ENCODE measurements around the gene COL4A5.
"Not testable (repeated sequence)": the region's sequence is repeated elsewhere in the genome, so short reads cannot be mapped to it uniquely, and the experiment has no call there.

The COL4A5 gene

DNA sequence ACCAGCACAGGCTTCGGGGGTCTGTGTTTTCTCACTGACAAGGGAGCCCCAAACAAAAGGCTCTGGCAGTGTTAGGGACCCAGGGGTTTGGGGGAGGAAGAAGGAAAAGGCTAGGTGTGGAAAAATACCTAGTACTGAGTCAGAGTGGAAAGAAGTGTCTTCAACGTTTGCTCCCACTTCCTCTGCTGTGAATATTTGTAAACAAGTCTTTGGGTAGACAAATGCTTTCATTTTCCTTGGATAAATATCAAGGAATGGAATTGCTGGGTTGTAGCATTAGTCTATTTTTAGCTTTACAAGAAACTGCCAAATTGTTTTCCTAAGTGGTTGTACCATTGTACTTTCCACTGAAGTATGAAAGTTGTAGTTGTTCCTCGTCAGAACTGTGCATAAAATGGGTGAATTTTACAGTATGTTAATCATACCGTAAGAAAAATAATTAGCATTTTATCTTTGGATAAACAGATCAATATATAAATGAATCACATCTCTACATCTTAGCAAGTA, 17.4 kb downstream of the COL4A5 start:
- no peak for DNase-seq (ENCODE audit: low spot score)

DNA sequence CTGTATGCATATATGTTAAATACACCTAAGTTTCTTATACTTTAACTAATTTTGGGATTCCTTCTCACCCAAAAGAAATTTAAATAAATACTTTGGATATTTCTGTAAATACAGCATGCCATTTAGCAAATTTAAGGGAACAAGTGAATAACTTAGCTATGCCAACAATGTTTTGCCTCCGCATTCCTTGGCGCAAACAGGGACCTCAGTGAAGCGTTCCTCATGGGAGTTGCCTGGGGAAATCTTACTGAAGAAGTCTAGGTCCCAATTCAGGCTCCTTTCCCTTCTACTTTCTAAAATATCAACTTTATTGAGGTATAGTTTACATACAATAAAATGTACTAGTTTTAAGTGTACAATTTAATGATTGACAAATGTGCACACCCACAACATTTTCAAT, 25.0 kb downstream of the COL4A5 start:
- DNase-seq (ENCODE audit: low spot score), result no peak

DNA sequence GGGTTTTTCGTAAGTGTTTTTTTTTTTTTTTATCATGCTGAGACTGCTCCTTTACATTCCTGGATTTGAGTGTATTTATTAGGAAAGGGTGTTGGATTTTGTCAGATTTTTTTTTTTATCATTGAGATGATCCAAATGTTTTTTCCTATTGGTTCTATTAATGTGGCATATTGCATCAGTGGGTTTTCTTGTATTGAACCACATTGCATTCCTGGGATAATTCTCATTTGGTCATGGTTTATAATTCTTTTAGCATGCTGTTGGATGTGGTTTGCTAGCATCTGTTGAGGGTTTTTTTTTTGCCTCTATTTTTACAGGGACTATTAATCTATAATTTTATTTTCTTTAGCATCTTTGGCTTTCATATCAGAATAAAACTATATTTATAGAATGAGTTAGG, 28.8 kb downstream of the COL4A5 start:
- no peak for DNase-seq (ENCODE audit: low spot score)

DNA sequence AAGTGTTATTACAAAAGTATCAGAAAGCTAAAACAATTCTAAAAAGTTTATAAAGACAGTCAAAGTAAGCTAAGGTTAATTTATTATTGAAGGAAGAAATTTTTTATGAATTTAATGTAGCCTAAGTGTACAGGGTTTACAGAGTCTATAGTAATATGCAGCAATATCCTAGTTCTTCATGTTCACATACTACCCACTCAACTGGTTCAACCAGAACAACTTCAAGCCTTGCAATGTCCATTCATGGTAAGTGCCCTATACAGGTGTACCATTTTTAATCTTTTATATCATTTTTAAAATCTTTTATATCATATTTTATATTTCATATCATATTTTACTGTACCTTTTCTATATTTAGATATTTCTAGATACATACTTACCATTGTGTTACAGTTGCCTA, 34.3 kb downstream of the COL4A5 start:
- no peak for DNase-seq (ENCODE audit: low spot score)

DNA sequence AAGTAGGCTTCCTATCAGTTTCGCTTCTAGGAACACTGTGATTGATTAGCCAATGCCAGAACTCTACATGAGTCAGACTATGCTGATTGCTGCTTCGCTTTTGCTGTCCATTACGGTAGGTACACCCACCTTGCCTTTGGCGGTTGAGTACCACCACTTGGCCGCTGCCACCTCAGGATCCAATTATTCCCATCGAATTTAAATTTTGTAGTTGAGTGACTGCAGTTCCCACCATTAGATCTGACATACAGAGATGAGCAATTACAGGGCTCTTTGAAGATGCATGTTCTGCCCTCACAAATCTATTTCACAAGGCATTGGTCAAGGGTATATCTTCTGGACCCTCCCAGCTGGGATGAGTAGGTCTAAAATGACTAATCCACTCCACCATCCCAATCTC, 41.9 kb downstream of the COL4A5 start:
- not testable (repeated sequence) for DNase-seq (ENCODE audit: low spot score)

DNA sequence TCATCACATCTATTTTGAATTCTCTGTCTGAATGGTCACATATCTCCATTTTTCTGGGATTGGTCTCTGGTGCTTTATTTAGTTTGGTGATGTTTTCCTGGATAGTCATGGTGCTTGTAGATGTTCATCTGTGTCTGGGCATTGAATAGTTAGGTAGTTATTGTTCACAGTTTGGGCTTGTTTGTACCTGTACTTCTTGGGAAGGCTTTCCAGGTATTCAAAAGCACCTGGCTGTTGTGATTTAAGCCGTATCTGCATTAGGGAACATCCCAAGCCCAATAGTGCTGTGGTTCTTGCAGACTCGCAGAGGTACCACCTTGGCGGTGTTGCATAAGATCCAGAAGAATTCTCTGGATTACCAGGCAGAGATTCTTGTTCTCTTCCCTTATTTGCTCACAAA, 44.6 kb downstream of the COL4A5 start:
- no peak for DNase-seq (ENCODE audit: low spot score)

DNA sequence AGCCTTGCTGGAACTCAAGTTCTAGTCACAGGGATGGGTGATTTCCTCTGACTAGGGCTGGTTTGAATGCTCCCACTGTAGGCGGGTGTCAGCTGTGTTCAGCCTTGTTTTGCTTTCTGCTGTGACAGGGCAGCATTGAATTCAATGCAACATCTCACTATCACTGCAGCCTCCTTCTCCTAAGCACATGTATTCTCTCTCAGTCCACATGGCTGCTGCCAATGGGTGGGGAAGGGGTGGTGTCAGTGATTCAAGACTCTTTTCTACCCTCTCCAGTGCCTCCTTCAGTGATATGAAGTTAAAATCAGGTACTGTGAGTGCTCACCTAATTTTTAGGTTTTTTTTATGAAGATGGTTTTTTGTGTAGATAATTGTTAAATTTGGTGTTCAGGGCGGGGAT, 46.3 kb downstream of the COL4A5 start:
- no peak for DNase-seq (ENCODE audit: low spot score)

DNA sequence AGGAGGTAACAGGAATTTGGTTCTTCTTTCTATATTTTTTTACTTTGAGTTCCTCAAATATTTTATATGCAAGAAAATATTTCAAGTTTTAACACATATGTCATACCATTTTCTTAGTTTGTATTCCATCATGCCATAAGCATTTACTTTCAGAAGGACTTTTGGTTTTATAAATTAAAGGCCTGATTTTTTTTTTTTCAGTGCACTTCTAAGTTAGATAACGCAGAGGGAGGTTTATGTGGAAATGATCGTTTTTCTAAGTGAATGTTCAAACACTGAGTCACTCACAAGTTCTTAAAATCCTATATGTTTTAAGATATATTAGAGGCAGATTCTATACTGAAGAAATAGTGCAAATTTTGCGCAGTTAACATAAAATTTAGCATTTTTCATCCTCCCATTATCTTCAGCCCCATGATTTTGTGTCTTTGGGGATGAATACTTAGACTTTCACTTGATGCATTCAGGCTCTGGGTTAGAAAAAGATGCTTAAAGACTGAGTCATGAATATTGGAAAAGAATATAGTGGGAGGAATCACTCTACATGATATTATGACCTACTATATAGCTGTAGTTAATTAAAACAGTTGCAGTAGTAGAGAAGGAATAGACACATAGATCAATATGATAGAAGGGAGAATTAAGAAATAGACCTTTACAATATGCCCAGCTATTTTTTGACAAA, 54.9 kb downstream of the COL4A5 start:
- DNase-seq (ENCODE audit: low spot score), result no peak

DNA sequence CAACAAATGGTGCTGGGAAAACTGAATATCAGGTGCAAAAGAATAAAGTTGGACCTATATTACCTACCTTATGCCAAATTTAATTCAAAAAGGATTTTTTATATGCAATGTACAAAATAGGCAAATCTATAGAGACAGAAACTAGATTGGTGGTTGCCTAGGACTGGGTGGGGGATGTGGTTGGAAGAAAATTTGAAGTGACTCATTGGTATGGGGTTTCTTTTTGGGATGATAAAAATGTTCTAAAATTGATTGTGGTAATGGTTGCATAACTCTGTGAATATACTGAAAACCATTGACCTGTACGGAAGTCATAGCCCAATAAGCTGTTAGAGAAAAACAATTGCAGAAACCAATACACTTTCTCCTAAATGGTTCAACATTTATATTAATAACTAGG, 72.1 kb downstream of the COL4A5 start:
- no peak for DNase-seq (ENCODE audit: low spot score)

DNA sequence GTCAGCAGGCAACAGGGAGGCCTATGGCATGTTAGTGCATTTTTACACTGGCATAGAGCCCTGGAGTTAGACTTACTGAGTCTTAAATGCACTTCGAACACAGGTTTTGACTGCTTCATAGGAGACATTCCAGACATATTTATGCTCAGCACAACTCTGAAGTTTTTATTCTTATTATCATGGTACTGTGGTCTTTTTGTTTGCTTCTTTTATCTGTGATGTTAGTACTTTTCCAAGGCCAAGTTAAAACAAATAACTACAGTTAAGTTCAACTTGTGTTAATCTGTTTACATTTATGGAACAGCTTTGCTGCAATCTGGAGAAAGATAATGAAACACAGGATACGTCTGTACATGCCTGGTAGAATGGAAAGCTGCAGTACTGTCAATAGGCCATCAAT, 76.5 kb downstream of the COL4A5 start:
- no peak for DNase-seq (ENCODE audit: low spot score)

DNA sequence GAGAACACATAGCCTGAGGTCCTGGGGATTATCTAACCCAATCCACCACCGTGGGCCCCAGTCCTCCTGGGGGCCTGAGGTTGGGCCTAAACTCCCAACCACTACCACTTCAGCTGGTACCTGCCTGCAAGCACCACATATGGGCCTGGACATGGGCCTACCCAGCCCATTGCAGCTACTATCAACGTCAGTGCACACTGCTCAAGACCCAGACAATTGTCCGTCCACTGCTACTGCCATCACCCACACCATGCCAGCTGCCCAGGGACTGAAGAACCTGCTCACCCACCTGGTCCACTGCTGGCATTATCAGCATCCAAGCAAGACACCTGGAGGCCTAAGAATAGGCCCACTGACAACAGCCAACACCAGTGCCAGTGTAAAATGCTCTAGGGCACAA, 88.1 kb downstream of the COL4A5 start:
- DNase-seq (ENCODE audit: low spot score), result no peak

DNA sequence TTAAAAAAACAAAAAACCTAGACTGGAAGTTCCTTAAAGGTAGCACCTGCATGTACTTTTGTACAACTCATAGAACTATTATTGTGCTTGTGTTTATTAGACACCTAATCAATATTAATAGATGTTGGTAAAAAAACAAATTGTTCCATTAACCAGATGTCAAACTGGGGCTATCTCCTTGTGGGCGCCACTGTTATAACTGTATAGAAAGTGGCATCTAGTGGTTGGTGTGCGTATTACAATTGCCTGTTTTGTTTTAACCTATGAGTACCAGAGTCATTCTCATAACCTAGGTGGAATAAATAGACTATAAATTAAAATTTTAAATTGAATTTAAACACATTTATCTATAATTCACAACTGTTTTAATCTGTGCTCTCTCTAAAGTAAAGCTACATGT, 97.4 kb downstream of the COL4A5 start:
- DNase-seq (ENCODE audit: low spot score), result no peak

DNA sequence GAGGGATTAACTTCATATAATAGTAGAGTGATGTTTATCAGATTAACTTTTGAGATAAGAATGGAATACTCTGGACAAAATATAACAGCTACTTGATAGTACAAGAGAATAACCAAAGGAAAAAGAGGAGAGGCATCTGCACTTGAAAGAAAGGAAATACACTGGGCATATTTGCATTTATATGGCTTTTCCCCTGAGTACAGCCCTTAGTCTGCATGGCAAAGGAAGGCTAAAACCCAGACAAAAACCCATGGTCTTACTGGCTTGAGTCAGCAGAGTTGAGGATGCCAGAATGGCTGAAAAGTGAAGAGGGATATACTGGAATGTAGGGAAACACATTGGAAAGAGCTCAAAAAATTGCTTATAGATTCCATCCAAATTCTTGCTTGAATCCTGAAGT, 101.6 kb downstream of the COL4A5 start:
- DNase-seq (ENCODE audit: low spot score), result no peak

DNA sequence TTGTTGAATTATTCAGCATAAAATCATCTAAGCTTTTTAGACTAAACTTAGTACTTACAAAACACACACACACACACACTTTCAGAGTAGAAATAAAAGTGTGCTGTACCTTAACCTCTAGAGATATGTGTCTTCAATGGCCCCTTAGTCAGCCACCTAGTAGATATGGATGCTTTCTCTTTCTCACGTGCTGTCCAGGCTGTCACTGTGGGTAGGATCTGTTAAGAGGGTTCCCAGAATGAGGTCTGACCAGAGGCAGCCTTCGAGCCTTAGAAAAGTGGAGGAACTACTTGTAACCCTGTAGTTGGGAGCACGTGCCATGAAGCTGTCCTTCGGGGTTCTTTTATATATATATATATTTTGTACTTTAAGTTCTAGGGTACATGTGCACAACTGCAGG, 117.9 kb downstream of the COL4A5 start:
- DNase-seq (ENCODE audit: low spot score), result no peak

DNA sequence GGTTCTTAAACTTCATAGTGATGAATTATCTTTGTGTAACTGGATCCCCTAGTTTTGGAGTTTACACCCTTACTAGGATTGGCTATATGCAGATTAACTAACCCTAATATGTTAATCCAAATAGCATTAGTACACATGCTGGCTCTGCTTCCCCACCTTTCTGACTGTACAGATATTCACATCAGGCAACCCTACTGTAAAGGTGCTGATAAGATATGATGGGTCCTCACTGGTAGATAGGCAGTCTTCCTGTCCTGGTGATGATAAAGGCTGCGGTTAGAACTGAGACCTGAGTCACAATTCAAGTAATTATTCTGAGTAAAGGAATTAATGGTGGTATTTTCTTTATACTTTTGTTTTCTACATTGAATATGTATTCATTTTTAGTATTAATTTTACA, 118.6 kb downstream of the COL4A5 start:
- no peak for DNase-seq (ENCODE audit: low spot score)

DNA sequence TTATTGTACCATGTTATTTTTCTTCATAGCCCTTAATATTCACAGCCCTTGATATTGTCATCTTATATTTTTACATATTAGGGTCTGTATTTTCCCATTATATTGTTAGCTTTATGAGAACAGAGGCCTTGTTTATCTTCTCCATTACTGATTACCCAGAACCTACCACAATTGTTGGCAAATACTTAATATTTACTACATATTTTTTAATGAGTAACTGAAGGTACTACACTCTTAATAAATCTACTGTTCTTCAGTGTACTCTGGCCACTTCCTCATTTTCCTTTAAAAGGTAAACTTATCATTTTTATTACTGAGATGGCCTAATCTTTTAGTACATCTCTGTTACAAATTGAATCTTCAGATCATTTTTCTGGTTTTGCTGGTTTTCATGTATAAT, 133.5 kb downstream of the COL4A5 start:
- no peak for DNase-seq (ENCODE audit: low spot score)

DNA sequence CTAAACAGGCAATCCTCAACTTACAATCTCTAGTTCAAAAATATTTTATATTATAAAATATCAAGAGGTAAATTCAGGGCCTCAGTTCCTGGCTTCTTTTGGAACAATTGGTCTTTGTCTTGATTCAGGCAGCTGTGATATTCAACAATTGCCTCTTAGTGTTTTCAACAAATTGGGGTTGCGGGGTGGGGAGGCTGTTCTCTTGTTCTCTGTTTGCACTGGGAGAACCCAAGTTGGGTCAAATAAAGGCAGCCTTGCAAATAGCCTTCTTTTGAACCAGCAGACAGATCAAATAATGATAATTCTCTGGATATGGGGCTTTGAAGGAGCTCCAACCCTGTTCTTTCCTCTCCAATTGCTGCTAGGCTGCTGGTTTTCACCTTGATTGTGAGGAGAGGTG, 142.5 kb downstream of the COL4A5 start:
- no peak for DNase-seq (ENCODE audit: low spot score)

DNA sequence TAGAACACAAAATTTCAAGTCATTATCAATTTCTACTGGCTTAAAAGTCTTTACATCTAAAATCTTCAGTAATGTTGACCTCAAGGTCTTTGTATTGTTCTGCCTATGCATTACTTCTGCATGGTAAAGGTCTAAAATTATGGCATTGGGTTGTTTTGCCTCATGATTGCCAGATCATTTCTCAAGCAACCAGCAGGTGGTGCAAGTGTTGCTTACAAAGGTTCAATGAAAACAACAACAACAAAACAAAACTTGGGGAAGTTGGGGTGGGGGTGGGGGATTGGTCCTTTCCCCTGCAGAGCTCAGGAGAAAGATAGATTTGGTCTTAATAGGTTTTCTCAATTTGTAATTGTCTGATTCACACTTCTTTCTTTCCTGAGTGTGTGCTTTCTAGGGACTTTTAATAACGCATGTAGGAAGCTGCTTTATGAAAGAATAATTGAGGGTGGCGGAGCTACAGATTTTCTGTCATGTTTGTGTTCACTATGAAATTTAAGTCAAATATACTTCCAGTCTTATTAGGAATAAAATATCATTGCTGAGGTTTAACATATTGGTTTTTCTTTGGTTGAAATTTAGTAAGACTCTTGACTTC, 145.1 kb downstream of the COL4A5 start:
- DNase-seq (ENCODE audit: low spot score), result no peak

DNA sequence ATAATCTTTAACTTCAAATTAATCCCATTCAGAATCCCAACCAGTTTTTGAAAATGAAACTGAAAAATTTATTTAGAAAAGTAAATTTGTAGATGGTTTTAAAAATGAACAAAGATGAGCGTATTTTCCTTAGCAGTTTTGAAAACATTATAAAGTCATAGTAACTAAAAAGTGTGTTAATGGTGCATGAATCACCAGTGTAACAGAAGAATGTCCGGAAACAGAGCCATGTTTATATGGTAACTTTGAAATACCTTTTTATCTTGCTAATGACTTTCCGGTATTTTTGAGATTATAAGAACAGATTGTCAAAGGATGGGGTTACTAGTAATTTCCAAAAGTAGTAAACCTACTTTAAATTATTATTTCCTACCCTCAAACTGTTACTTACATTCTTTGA, 150.9 kb downstream of the COL4A5 start:
- no peak for DNase-seq (ENCODE audit: low spot score)

DNA sequence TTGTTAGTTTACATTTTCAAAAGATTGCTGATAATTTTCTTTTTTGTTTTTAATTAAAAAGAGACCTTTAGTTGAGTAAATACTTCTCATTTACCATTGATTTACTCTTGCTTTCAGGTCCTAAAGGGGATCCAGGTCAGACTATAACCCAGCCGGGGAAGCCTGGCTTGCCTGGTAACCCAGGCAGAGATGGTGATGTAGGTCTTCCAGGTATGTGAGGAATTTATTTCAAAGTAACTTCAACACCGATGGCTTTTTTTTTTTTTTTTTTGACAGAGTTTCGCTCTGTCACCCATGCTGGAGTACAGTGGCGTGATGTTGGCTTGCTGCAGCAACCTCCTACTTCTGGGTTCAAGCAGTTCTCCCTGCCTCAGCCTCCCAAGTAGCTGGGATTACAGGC, 161.6 kb downstream of the COL4A5 start:
- DNase-seq (ENCODE audit: low spot score), result no peak

DNA sequence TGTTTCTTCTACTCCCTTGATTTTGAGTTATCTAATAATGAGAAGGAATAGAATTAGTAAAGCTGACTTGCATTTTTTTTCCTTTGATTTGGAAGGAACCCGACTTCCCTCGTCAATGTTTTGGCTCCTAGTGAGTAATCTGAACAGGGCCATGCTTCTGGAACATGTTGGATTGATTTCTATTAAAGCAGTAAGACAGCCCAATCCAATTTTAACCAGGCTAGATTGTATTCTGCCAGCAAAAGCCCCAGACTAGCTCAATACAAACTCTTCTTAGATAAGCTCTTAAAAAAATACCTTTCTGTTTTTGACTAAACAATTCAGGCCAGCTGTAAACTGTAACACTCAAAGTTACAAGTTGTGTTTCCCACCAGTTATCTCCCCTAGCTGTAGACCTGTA, 170.5 kb downstream of the COL4A5 start:
- no peak for DNase-seq (ENCODE audit: low spot score)

DNA sequence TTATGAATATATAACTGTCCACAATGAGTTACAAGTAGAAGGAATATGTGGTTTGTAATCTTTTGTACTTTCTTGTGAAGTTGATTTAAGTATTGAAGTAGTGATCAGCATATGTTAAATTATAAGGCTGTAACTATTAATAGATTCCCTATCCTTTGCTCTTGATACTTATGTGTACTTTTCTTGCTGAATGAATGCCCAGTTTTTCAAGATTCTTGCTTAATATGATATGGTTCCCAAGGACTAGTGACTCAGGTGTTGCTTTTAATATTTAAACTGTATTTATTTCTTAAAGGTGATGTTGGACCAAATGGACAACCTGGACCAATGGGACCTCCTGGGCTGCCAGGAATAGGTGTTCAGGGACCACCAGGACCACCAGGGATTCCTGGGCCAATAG, 175.0 kb downstream of the COL4A5 start:
- no peak for DNase-seq (ENCODE audit: low spot score)

DNA sequence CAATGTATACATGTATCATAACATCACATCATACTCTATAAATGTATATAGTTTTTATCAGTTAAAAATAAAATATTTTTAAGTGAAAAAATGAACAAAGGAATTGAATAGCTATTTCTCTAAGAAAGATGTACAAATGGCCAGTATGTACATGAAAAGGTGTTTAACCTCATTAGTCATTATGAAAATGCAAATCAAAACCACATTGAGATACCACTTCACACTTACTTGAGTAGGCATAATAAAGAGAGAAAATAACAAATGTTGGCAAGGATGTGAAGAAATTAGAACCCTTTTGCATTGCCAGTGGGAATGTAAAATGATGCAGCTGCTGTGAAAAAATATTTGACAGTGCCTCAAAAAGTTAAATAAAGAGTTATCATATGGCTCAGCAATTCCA, 201.2 kb downstream of the COL4A5 start:
- no peak for DNase-seq (ENCODE audit: low spot score)

DNA sequence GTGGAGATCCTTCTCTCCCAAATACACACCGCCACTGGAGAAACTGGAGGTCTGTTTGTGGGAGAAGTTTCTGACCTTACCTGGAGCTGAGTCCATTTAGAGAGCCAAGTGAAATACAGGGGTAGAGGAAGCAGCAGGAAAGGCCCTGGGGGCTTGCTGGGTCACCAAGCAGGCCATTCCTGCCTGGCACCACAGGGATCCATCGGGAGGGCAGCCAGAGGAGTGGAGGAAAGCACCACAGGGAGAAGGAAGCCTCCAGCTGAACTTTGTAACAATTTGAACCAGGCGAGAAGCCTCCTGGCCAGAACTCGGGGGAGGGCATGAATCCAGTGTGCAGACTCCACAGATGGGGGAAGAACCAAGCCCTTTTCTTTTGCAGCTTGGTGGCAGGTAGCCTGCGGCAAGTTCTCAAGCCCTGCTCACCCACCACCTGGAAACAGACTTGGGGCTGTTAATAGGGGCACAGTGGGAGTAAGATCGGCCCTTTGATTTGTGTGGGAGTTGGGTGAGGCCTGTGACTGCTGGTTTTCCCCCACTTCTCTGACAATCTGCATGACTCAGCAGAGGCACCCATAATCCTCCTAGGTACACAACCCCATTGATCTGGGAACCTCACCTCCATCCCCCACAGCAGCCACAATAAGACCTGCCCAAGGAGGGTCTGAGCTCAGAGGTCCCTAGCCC, 202.1 kb downstream of the COL4A5 start:
- DNase-seq (ENCODE audit: low spot score), result no peak

Measured in hematopoietic multipotent progenitor cell treated with erythropoietin and hydrocortisone succinate and interleukin-3 and kit ligand, for 17 days (in vitro differentiated cells).